Activated T-helper 2 cell treated with anti-CD3 and anti-CD28 coated beads, Interferon-gamma antibody, Interleukin-2, Interleukin-4, amounts not matched to agents 10 μg/mL and 5 μg/mL and 100 μg/mL, durations not matched to agents 14 hours and 24 hours and 36 hours (primary cell): Measurements from ENCODE around the gene PPP1R3D. TPM values are rescaled to one million over a fixed set of nuclear protein-coding genes. Genes with fewer than 3 reads are reported as not detected.

Source experiments
- DNase-seq: peaks from one replicate; pipeline ENCODE4 v3.0.0; 2021; ENCODE audit warnings: low spot score
- H3K27ac Mint-ChIP-seq: one replicate; pipeline ENCODE4 v1.8.0; 2021; ENCODE audit warnings: mixed read lengths
- H3K27me3 Mint-ChIP-seq: one replicate; pipeline ENCODE4 v1.8.0; 2021; ENCODE audit warnings: low read depth, mixed read lengths
- H3K36me3 Mint-ChIP-seq: one replicate; pipeline ENCODE4 v1.8.0; 2021; ENCODE audit warnings: low read depth, mixed read lengths
- H3K4me1 Mint-ChIP-seq: one replicate; pipeline ENCODE4 v1.8.0; 2021; ENCODE audit warnings: low read depth, mixed read lengths
- H3K4me3 Mint-ChIP-seq: one replicate; pipeline ENCODE4 v1.8.0; 2021; ENCODE audit warnings: low read depth, mild to moderate bottlenecking, moderate library complexity, mixed read lengths
- H3K9me3 Mint-ChIP-seq: one replicate; pipeline ENCODE4 v1.8.0; 2021; ENCODE audit warnings: mixed read lengths
- intact Hi-C: fragments of 100-400 bp; cut with micrococcal nuclease; formaldehyde crosslinking; loops from one replicate; pipeline ENCODE4 v1.15.1; 2023
- total RNA-seq: library from RNA; stranded (reverse); gene quantifications from 2 replicates; pipeline ENCODE4 v1.2.3, GENCODE V29; 2022

PPP1R3D gene
- total RNA-seq, 1 donor from 2014 or later = 6.6 TPM

- DNase-seq = no peak
- Mint-ChIP-seq H3K36me3 (peaks cover 33% of the 10 kb centered on the region), H3K27ac (no peak overlapping the region), H3K4me1 (peaks cover 26% of the 10 kb centered on the region), H3K9me3 (no peaks in the 10 kb centered on the region), H3K27me3 (no peaks in the 10 kb centered on the region), H3K4me3 (no peak overlapping the region)
- intact Hi-C loops = loop anchor here (10.0 kb wide), 1 partner anchor 320 kb away; no protein-coding TSS in a partner anchor
Observed at GRCh38 chr20:59944726-59945125, 4.6 kb upstream of the PPP1R3D start.

GRCh38 chr20:59942245-59942644 is 2.1 kb upstream of the PPP1R3D start:
- no peaks in the 10 kb centered on the region for H3K27me3 Mint-ChIP-seq
- no peak for DNase-seq
- H3K4me1 Mint-ChIP-seq = peaks cover 29% of the 10 kb centered on the region
- intact Hi-C loops = loop anchor here (10.0 kb wide), 1 partner anchor 323 kb away; no protein-coding TSS in a partner anchor
- peaks cover 40% of the 10 kb centered on the region for H3K36me3 Mint-ChIP-seq
- H3K4me3 Mint-ChIP-seq = no peak overlapping the region
- no peak overlapping the region for H3K27ac Mint-ChIP-seq
- H3K9me3 Mint-ChIP-seq = no peaks in the 10 kb centered on the region

GRCh38 chr20:59940956-59941294 is 820 bp upstream of the PPP1R3D start:
- H3K36me3 Mint-ChIP-seq = peaks cover 42% of the 10 kb centered on the region
- H3K27ac Mint-ChIP-seq = peak overlapping the region; percentile 98
- intact Hi-C loops = loop anchor here (2.0 to 10.0 kb wide), 2 partner anchors 116 to 324 kb away; no protein-coding TSS in a partner anchor
- peaks cover 36% of the 10 kb centered on the region for H3K4me1 Mint-ChIP-seq
- no peaks in the 10 kb centered on the region for H3K9me3 Mint-ChIP-seq
- no peak for DNase-seq
- no peaks in the 10 kb centered on the region for H3K27me3 Mint-ChIP-seq
- peak overlapping the region; percentile 94 for H3K4me3 Mint-ChIP-seq

GRCh38 chr20:59939879-59940128 is 301 bp downstream of the PPP1R3D start:
- H3K4me3 Mint-ChIP-seq = peak overlapping the region; percentile 94
- peaks cover 36% of the 10 kb centered on the region for H3K36me3 Mint-ChIP-seq
- peak overlapping the region; percentile 79 for H3K27ac Mint-ChIP-seq
- peaks cover 33% of the 10 kb centered on the region for H3K4me1 Mint-ChIP-seq
- H3K9me3 Mint-ChIP-seq = no peaks in the 10 kb centered on the region
- intact Hi-C loops = loop anchor here (2.0 to 10.0 kb wide), 2 partner anchors 117 to 325 kb away; no protein-coding TSS in a partner anchor
- no peak for DNase-seq
- H3K27me3 Mint-ChIP-seq = no peaks in the 10 kb centered on the region

GRCh38 chr20:59939052-59939878 is 840 bp downstream of the PPP1R3D start:
- intact Hi-C loops = no loop called here
- DNase-seq = no peak
- H3K9me3 Mint-ChIP-seq = no peaks in the 10 kb centered on the region
- H3K4me1 Mint-ChIP-seq = peaks cover 33% of the 10 kb centered on the region
- H3K36me3 Mint-ChIP-seq = peaks cover 30% of the 10 kb centered on the region
- no peaks in the 10 kb centered on the region for H3K27me3 Mint-ChIP-seq
- no peak overlapping the region for H3K27ac Mint-ChIP-seq
- H3K4me3 Mint-ChIP-seq = peak overlapping the region; percentile 94

- peak overlapping the region; percentile 78 for H3K4me3 Mint-ChIP-seq
- intact Hi-C loops = no loop called here
Observed at GRCh38 chr20:59938696-59939051, 1.4 kb downstream of the PPP1R3D start.

GRCh38 chr20:59938221-59938620 is 1.9 kb downstream of the PPP1R3D start:
- Mint-ChIP-seq H3K9me3 (no peaks in the 10 kb centered on the region), H3K27me3 (no peaks in the 10 kb centered on the region), H3K36me3 (peaks cover 24% of the 10 kb centered on the region), H3K4me1 (peaks cover 33% of the 10 kb centered on the region), H3K27ac (no peak overlapping the region), H3K4me3 (peak overlapping the region; percentile 78)
- no peak for DNase-seq
- intact Hi-C loops = no loop called here

More at GRCh38 chr20:59938696-59939051, 1.4 kb downstream of the PPP1R3D start:
- peaks cover 24% of the 10 kb centered on the region for H3K36me3 Mint-ChIP-seq
- no peaks in the 10 kb centered on the region for H3K9me3 Mint-ChIP-seq
- H3K4me1 Mint-ChIP-seq = peaks cover 33% of the 10 kb centered on the region
- DNase-seq = no peak
- no peaks in the 10 kb centered on the region for H3K27me3 Mint-ChIP-seq
- H3K27ac Mint-ChIP-seq = no peak overlapping the region

- Mint-ChIP-seq H3K27ac (no peak overlapping the region), H3K27me3 (no peaks in the 10 kb centered on the region), H3K4me1 (peaks cover 31% of the 10 kb centered on the region), H3K9me3 (no peaks in the 10 kb centered on the region), H3K4me3 (no peak overlapping the region), H3K36me3 (peaks cover 22% of the 10 kb centered on the region)
- intact Hi-C loops = no loop called here
- DNase-seq = no peak
Observed at GRCh38 chr20:59937150-59937549, 3.0 kb downstream of the PPP1R3D start.

GRCh38 chr20:59936409-59936808 is 3.7 kb downstream of the PPP1R3D start:
- no peak overlapping the region for H3K27ac Mint-ChIP-seq
- no peak for DNase-seq
- intact Hi-C loops = no loop called here
- H3K27me3 Mint-ChIP-seq = no peaks in the 10 kb centered on the region
- H3K9me3 Mint-ChIP-seq = no peaks in the 10 kb centered on the region
- peaks cover 23% of the 10 kb centered on the region for H3K36me3 Mint-ChIP-seq
- peaks cover 31% of the 10 kb centered on the region for H3K4me1 Mint-ChIP-seq
- no peak overlapping the region for H3K4me3 Mint-ChIP-seq

- H3K27me3 Mint-ChIP-seq = no peaks in the 10 kb centered on the region
- peaks cover 19% of the 10 kb centered on the region for H3K36me3 Mint-ChIP-seq
- peaks cover 31% of the 10 kb centered on the region for H3K4me1 Mint-ChIP-seq
- no peak overlapping the region for H3K27ac Mint-ChIP-seq
- DNase-seq = no peak
- intact Hi-C loops = no loop called here
- no peak overlapping the region for H3K4me3 Mint-ChIP-seq
- no peaks in the 10 kb centered on the region for H3K9me3 Mint-ChIP-seq
Observed at GRCh38 chr20:59935457-59936185, 4.5 kb downstream of the PPP1R3D start.

GRCh38 chr20:59933849-59934585 is 6.1 kb downstream of the PPP1R3D start:
- intact Hi-C loops = no loop called here
- Mint-ChIP-seq H3K4me1 (peaks cover 34% of the 10 kb centered on the region), H3K27ac (peak overlapping the region; percentile 22), H3K4me3 (peak overlapping the region; percentile 73), H3K36me3 (peaks cover 19% of the 10 kb centered on the region), H3K27me3 (no peaks in the 10 kb centered on the region), H3K9me3 (no peaks in the 10 kb centered on the region)
- peak; percentile 71 for DNase-seq

GRCh38 chr20:59933296-59933848 is 6.7 kb downstream of the PPP1R3D start, which contains the start of gene SYCP2:
SYCP2 (minus strand) TSS chr20:59933637; CDS start chr20:59922413, 11,224 bp downstream.
- Mint-ChIP-seq H3K4me1 (peaks cover 32% of the 10 kb centered on the region), H3K36me3 (peaks cover 14% of the 10 kb centered on the region), H3K27ac (peak within 1 kb of the TSS; percentile 22), H3K4me3 (peak within 1 kb of the TSS; percentile 73), H3K27me3 (peaks cover 5% of the 10 kb centered on the region), H3K9me3 (no peaks in the 10 kb centered on the region)
- peak; percentile 51 for DNase-seq
- intact Hi-C loops = no loop called here
